GM21390 (cell line): ENCODE data around the gene TENT4A.

Experiments
- ATAC-seq: cut with Tn5 transposase; IDR thresholded peaks from one replicate; pipeline ENCODE4 v1.9.1; 2021; ENCODE audit not compliant: unreplicated experiment

TENT4A gene

GRCh38 chr5:6717247-6717646 is 4.0 kb downstream of the TENT4A start:
- no peak for ATAC-seq

GRCh38 chr5:6717687-6718086 is 4.5 kb downstream of the TENT4A start:
- no peak for ATAC-seq

GRCh38 chr5:6718161-6718681 is 5.0 kb downstream of the TENT4A start:
- no peak for ATAC-seq

GRCh38 chr5:6718718-6719117 is 5.5 kb downstream of the TENT4A start:
- no peak for ATAC-seq

GRCh38 chr5:6719417-6719816 is 6.2 kb downstream of the TENT4A start:
- no peak for ATAC-seq

GRCh38 chr5:6719896-6720560 is 6.8 kb downstream of the TENT4A start:
- no peak for ATAC-seq

GRCh38 chr5:6720561-6720921 is 7.3 kb downstream of the TENT4A start:
- no peak for ATAC-seq

- no peak for ATAC-seq
Observed at GRCh38 chr5:6721442-6721841, 8.2 kb downstream of the TENT4A start.

GRCh38 chr5:6722015-6722414 is 8.8 kb downstream of the TENT4A start:
- ATAC-seq, result peak; percentile 66

- no peak for ATAC-seq
Observed at GRCh38 chr5:6723122-6723815, 10.0 kb downstream of the TENT4A start.

- ATAC-seq, result no peak
Observed at GRCh38 chr5:6723816-6724300, 10.6 kb downstream of the TENT4A start.

- ATAC-seq, result no peak
Observed at GRCh38 chr5:6724321-6724929, 11.2 kb downstream of the TENT4A start.

GRCh38 chr5:6725421-6725820 is 12.2 kb downstream of the TENT4A start:
- ATAC-seq, result no peak

GRCh38 chr5:6726006-6726405 is 12.8 kb downstream of the TENT4A start:
- ATAC-seq, result no peak

GRCh38 chr5:6727231-6727630 is 14.0 kb downstream of the TENT4A start:
- no peak for ATAC-seq

- ATAC-seq, result peak; percentile 78
Observed at GRCh38 chr5:6728011-6728794, 15.0 kb downstream of the TENT4A start.

- ATAC-seq, result no peak
Observed at GRCh38 chr5:6728795-6729183, 15.6 kb downstream of the TENT4A start.

- peak; percentile 22 for ATAC-seq
Observed at GRCh38 chr5:6729386-6730310, 16.4 kb downstream of the TENT4A start.

- ATAC-seq, result peak; percentile 43
Observed at GRCh38 chr5:6730407-6730806, 17.2 kb downstream of the TENT4A start.

GRCh38 chr5:6730807-6731206 is 17.6 kb downstream of the TENT4A start:
- ATAC-seq, result no peak
